Motor neuron (in vitro differentiated cells): Measurements from ENCODE around the gene HCN2. TPM values are rescaled to one million over a fixed set of nuclear protein-coding genes. Genes with fewer than 3 reads are reported as not detected.
A peak's percentile ranks its signal among the peaks of the same experiment; 100 is the strongest.
"Not testable (repeated sequence)": the region's sequence is repeated elsewhere in the genome, so short reads cannot be mapped to it uniquely, and the experiment has no call there.

ENCODE experiments used
- ATAC-seq, 8 experiments: fragments of 200-7000 bp; cut with Tn5 transposase; replicated peaks in 6 of 8; 2 replicates each; pipeline ENCODE4 v1.8.0; 2021; ENCODE audit warnings: mild to moderate bottlenecking in 8 of 8, moderate library complexity in 8 of 8
- H3K27ac ChIP-seq, 2 donors: fragments of 250-450 bp; sonication (Bioruptor Pico); 2 replicates each; pipeline ENCODE4 v1.9.0; 2021; ENCODE audit warnings: antibody characterized with exemption in 2 of 2, mild to moderate bottlenecking in 2 of 2, moderate library complexity in 1 of 2
- H3K4me1 ChIP-seq, 2 donors: fragments of 250-450 bp; sonication (Bioruptor Pico); replicated peaks in 1 of 2; 2 replicates each; pipeline ENCODE4 v1.6.1; 2021; ENCODE audit warnings: antibody characterized with exemption in 2 of 2, mild to moderate bottlenecking in 2 of 2, moderate library complexity in 1 of 2
- H3K4me3 ChIP-seq, 5 donors: fragments of 250-450 bp; sonication (Bioruptor Pico); 2 replicates each; pipeline ENCODE4 v1.9.0; 2021; ENCODE audit warnings: antibody characterized with exemption in 5 of 5, mild to moderate bottlenecking in 5 of 5, moderate library complexity in 4 of 5
- WGBS, 10 experiments: fragments of 450-650 bp; shearing (Covaris generic); methylation state at CpG; one replicate each; pipeline ENCODE4 v1.0.0; 2022; 5-methylcytosine and 5-hydroxymethylcytosine counted together
- in situ Hi-C, 9 experiments: fragments of 400-800 bp; cut with MboI; loops; one replicate each; pipeline ENCODE4 v1.15.0; 2021; ENCODE audit warnings: low sequenced_read_pairs in 9 of 9, low pct_unique_long_range_greater_than_20kb in 2 of 9; ENCODE audit not compliant: unreplicated experiment in 9 of 9
- total RNA-seq, 8 experiments: library from RNA; unstranded; fragments of 300-600 nt; gene quantifications; 2 replicates each; pipeline versions ENCODE4 v1.2.3 to v1.2.4, GENCODE V29; 2022

Gene HCN2
- total RNA-seq, 8 experiments from 2014 or later, result 0.31 to 8.1 (median 1.9) TPM

- ATAC-seq, result no peak
- Histone ChIP-seq H3K27ac (no peak overlapping the region), H3K4me3 (no peak overlapping the region), H3K4me1 (peaks cover 16 to 19% of the 10 kb centered on the region in 2 donors)
- in situ Hi-C loops, result no loop called here
- whole genome bisulfite sequencing, 10 experiments, result 23 to 90% methylated on average over 2 to 8 of the region's 33 CpGs; no CpG with 5 or more reads in 8 of the 10 experiments
Measured at GRCh38 chr19:612941-613340, 23.3 kb downstream of the HCN2 start.

- Histone ChIP-seq H3K27ac (no peak overlapping the region), H3K4me1 (peaks cover 16 to 19% of the 10 kb centered on the region in 2 donors), H3K4me3 (no peak overlapping the region)
- ATAC-seq, result no peak
- in situ Hi-C loops, result no loop called here
- WGBS, 10 experiments, result 0 to 100% (median 70%) methylated on average over 1 to 4 of the region's 54 CpGs; no CpG with 5 or more reads in 5 of the 10 experiments
Measured at GRCh38 chr19:613732-614567, 24.3 kb downstream of the HCN2 start.

- ATAC-seq, result peak in 5 of 8 experiments; percentile 20 to 59 (median 49)
- no peak overlapping the region for H3K27ac ChIP-seq
- in situ Hi-C loops, result no loop called here
Measured at GRCh38 chr19:615619-616018, 25.9 kb downstream of the HCN2 start.

GRCh38 chr19:616062-616700 lies 26.5 kb downstream of the HCN2 start:
- H3K4me1 ChIP-seq, result peaks cover 8 to 9% of the 10 kb centered on the region in 2 donors
- in situ Hi-C loops, result no loop called here
- WGBS, 10 experiments, result no CpG with 5 or more reads among the region's 97 CpGs
- H3K27ac ChIP-seq, result no peak overlapping the region
- H3K4me3 ChIP-seq, result no peak overlapping the region
- ATAC-seq, result peak in 7 of 8 experiments; percentile 9 to 60 (median 44)

More at GRCh38 chr19:615619-616018, 25.9 kb downstream of the HCN2 start:
- Histone ChIP-seq H3K4me1 (peaks cover 13 to 14% of the 10 kb centered on the region in 2 donors), H3K4me3 (no peak overlapping the region)
- 35 to 80% (median 66%) methylated on average over 1 to 26 of the region's 33 CpGs; no CpG with 5 or more reads in 4 of the 10 experiments for WGBS, 10 experiments

GRCh38 chr19:616747-617526 lies 27.3 kb downstream of the HCN2 start:
- no peak overlapping the region for H3K27ac ChIP-seq
- in situ Hi-C loops, result no loop called here
- 100% methylated on average over 1 to 2 of the region's 58 CpGs; no CpG with 5 or more reads in 8 of the 10 experiments for WGBS, 10 experiments
- H3K4me1 ChIP-seq, result peaks cover 2 to 3% of the 10 kb centered on the region in 2 donors
- no peak overlapping the region for H3K4me3 ChIP-seq
- ATAC-seq, result no peak

GRCh38 chr19:617551-618246 lies 28.0 kb downstream of the HCN2 start:
- in situ Hi-C loops, result no loop called here
- no peak for ATAC-seq
- WGBS, 10 experiments, result 80 to 100% methylated on average over 2 to 3 of the region's 29 CpGs; no CpG with 5 or more reads in 8 of the 10 experiments
- no peak overlapping the region for H3K4me3 ChIP-seq
- no peak overlapping the region for H3K27ac ChIP-seq
- H3K4me1 ChIP-seq, result peaks cover 2 to 3% of the 10 kb centered on the region in 2 donors

GRCh38 chr19:618247-618619 lies 28.6 kb downstream of the HCN2 start:
- in situ Hi-C loops, result no loop called here

GRCh38 chr19:618674-619285 lies 29.1 kb downstream of the HCN2 start:
- Histone ChIP-seq H3K4me3 (no peak overlapping the region), H3K4me1 (peaks cover 3 to 4% of the 10 kb centered on the region in 2 donors), H3K27ac (no peak overlapping the region)
- ATAC-seq, result no peak
- in situ Hi-C loops, result no loop called here
- whole genome bisulfite sequencing, 10 experiments, result 96% methylated on average over 12 of the region's 27 CpGs; no CpG with 5 or more reads in 9 of the 10 experiments

More at GRCh38 chr19:618247-618619, 28.6 kb downstream of the HCN2 start:
- 80 to 93% (median 92%) methylated on average over 1 to 3 of the region's 19 CpGs; no CpG with 5 or more reads in 7 of the 10 experiments for WGBS, 10 experiments
- no peak overlapping the region for H3K4me3 ChIP-seq
- ATAC-seq, result no peak
- peaks cover 2 to 3% of the 10 kb centered on the region in 2 donors for H3K4me1 ChIP-seq
- no peak overlapping the region for H3K27ac ChIP-seq

GRCh38 chr19:619286-620002 lies 29.8 kb downstream of the HCN2 start:
- no peak overlapping the region for H3K4me3 ChIP-seq
- no peak for ATAC-seq
- H3K27ac ChIP-seq, result no peak overlapping the region
- peaks cover 3 to 8% of the 10 kb centered on the region in 2 donors for H3K4me1 ChIP-seq
- 100% methylated on average over 3 of the region's 47 CpGs; no CpG with 5 or more reads in 9 of the 10 experiments for WGBS, 10 experiments
- in situ Hi-C loops, result no loop called here

- H3K4me3 ChIP-seq, result no peak overlapping the region
- H3K4me1 ChIP-seq, result peaks cover 3 to 9% of the 10 kb centered on the region in 2 donors
- in situ Hi-C loops, result no loop called here
- H3K27ac ChIP-seq, result no peak overlapping the region
- no CpG with 5 or more reads among the region's 51 CpGs for WGBS, 10 experiments
- ATAC-seq, result no peak
Measured at GRCh38 chr19:620166-620862, 30.6 kb downstream of the HCN2 start.

GRCh38 chr19:621191-621590 lies 31.5 kb downstream of the HCN2 start:
- ATAC-seq, in situ Hi-C loops, H3K27ac ChIP-seq, H3K4me1 ChIP-seq, H3K4me3 ChIP-seq: not testable (repeated sequence)
- WGBS, 10 experiments, result 100% methylated on average over 10 of the region's 48 CpGs; no CpG with 5 or more reads in 9 of the 10 experiments
